ENCODE results near the gene C2CD3. TPM values are rescaled to one million over a fixed set of nuclear protein-coding genes. Genes with fewer than 3 reads are reported as not detected.

C2CD3 gene
- total and polyA plus RNA-seq, 10 of the 15 experiments (the other 5 are each of a cell fraction or from before 2014, with no cell fraction given) = 2.3 to 24.0 (median 16.3) TPM

- Histone ChIP-seq H3K27ac (ENCODE audit: control insufficient read depth, insufficient read depth) (no peak overlapping the region), H3K4me3 (no peak overlapping the region), H2AFZ (ENCODE audit: control insufficient read depth, low read depth, low read length) (no peak overlapping the region), H3K9ac (ENCODE audit: control insufficient read depth, insufficient read depth, low read length) (no peak overlapping the region), H3K4me2 (ENCODE audit: control insufficient read depth, insufficient read depth) (no peak overlapping the region), H3K79me2 (ENCODE audit: control insufficient read depth, insufficient read depth, low read length) (no peaks in the 10 kb centered on the region), H3K36me3 (ENCODE audit: control insufficient read depth in 2 of 2, insufficient read depth in 2 of 2, low read length in 1 of 2) (peaks cover 6 to 12% of the 10 kb centered on the region in 2 experiments; a peak in 3 of 4 replicates), H3K4me1 (ENCODE audit: control insufficient read depth, insufficient read depth, low read length) (no peaks in the 10 kb centered on the region), H3K9me3 (replicated peaks; ENCODE audit: control insufficient read depth, insufficient read depth, low read length) (no peaks in the 10 kb centered on the region), H3K27me3 (replicated peaks in 1 of 2; ENCODE audit: control insufficient read depth in 2 of 2, insufficient read depth in 2 of 2, low read length in 1 of 2) (no peaks in the 10 kb centered on the region), H4K20me1 (ENCODE audit: control insufficient read depth, insufficient read depth) (no peaks in the 10 kb centered on the region)
- ATAC-seq (no peak), DNase-seq (ENCODE audit: low read depth, low spot score) (no peak), FAIRE-seq (no peak)
- BruUV-seq (replicated peaks) = no TSS peak
- WGBS (ENCODE audit: insufficient coverage, insufficient replicate concordance, low lambda C conversion rate, missing lambda C conversion rate) = 100% methylated on average over 1 of the region's 1 CpG
- ChIA-PET POLR2A (no interaction called here), RAD21 (ENCODE audit: unreplicated experiment) (no interaction called here), CTCF (interaction anchor here (1.6 kb wide), 2 partner anchors 13 to 142 kb away, joined by 5 read pairs; no protein-coding TSS in a partner anchor), SMC1A (ENCODE audit: uncharacterized antibody, unreplicated experiment) (interaction anchor here (0.8 kb wide), 1 partner anchor 21 kb away, joined by 3 read pairs; no protein-coding TSS in a partner anchor)
- TF ChIP-seq HDAC2 (IDR thresholded peaks at IDR 0.05) = no peak
- no peak for TF ChIP-seq EED (IDR thresholded peaks at IDR 0.05; ENCODE audit: low read depth)
- no peak for TF ChIP-seq RCOR1 (conservative IDR thresholded peaks at IDR 0.05; ENCODE audit: low read depth, low read length)
- TF ChIP-seq SREBF1 (IDR thresholded peaks at IDR 0.05; ENCODE audit: low read length) = no peak
- no peak for TF ChIP-seq NFXL1 (IDR thresholded peaks at IDR 0.05; ENCODE audit: borderline replicate concordance)
- no peak for TF ChIP-seq SPI1 (IDR thresholded peaks at IDR 0.05; ENCODE audit: borderline replicate concordance, insufficient read depth, low read depth, low read length)
- no peak for TF ChIP-seq FOXM1 (IDR thresholded peaks at IDR 0.05; ENCODE audit: low read depth, low read length)
- no peak for TF ChIP-seq POLR2AphosphoS5 (IDR thresholded peaks at IDR 0.05; ENCODE audit: low read length)
- TF ChIP-seq YY1 (IDR thresholded peaks at IDR 0.05; ENCODE audit: low read depth, low read length) = no peak
- TF ChIP-seq PKNOX1 (IDR thresholded peaks at IDR 0.05) = no peak
- no peak for TF ChIP-seq STAT1 (conservative IDR thresholded peaks at IDR 0.05)
- TF ChIP-seq TCF3 (IDR thresholded peaks at IDR 0.05; ENCODE audit: borderline replicate concordance, insufficient read depth, low read depth, low read length) = no peak
- TF ChIP-seq CHD2 (IDR thresholded peaks at IDR 0.05; ENCODE audit: borderline replicate concordance, low read depth, low read length) = no peak
- no peak for TF ChIP-seq MYB (IDR thresholded peaks at IDR 0.05; ENCODE audit: borderline replicate concordance, low read depth, low read length)
- no peak for TF ChIP-seq NRF1 (conservative IDR thresholded peaks at IDR 0.05; ENCODE audit: low read depth, low read length)
- TF ChIP-seq SMAD5 (IDR thresholded peaks at IDR 0.05; ENCODE audit: low read depth) = no peak
- no peak for TF ChIP-seq CEBPZ (IDR thresholded peaks at IDR 0.05; ENCODE audit: low read depth, low read length)
- no peak for TF ChIP-seq YBX1 (IDR thresholded peaks at IDR 0.05)
- no peak for TF ChIP-seq FOXK2 (IDR thresholded peaks at IDR 0.05)
- no peak for TF ChIP-seq ZBTB4 (CRISPR knock-in tag; IDR thresholded peaks at IDR 0.05)
- in situ Hi-C loops (cut with MboI) (no loop called here), intact Hi-C loops (cut with micrococcal nuclease; ENCODE audit: unreplicated experiment) (no loop called here)
Observed at GRCh38 chr11:74106124-74106523, 64.7 kb downstream of the C2CD3 start.
